Mucosa of descending colon (tissue), 3 donors: ENCODE results near the gene INO80E. TPM values are rescaled to one million over a fixed set of nuclear protein-coding genes. Genes with fewer than 3 reads are reported as not detected.
A peak's percentile ranks its signal among the peaks of the same experiment; 100 is the strongest.

ENCODE experiments used
- ATAC-seq: fragments of 200-7000 bp; cut with Tn5 transposase; one replicate; pipeline ENCODE4 v1.9.1; 2020; ENCODE audit warnings: mild to moderate bottlenecking, moderate library complexity
- DNase-seq, 3 donors: peaks; one replicate each; pipeline ENCODE4 v3.0.0-alpha.2; 2020
- H3K36me3 ChIP-seq: fragments of 200-600 bp; one replicate; pipeline ENCODE4 v1.8.0; 2021; ENCODE audit warnings: low read depth, mild to moderate bottlenecking
- H3K4me1 ChIP-seq: fragments of 200-600 bp; one replicate; pipeline ENCODE4 v1.8.0; 2021; ENCODE audit warnings: low read depth, mild to moderate bottlenecking
- H3K4me3 ChIP-seq: fragments of 200-600 bp; one replicate; pipeline ENCODE4 v1.8.0; 2021; ENCODE audit warnings: mild to moderate bottlenecking
- H3K9me3 ChIP-seq: fragments of 200-600 bp; one replicate; pipeline ENCODE4 v1.8.0; 2021; ENCODE audit warnings: mild to moderate bottlenecking
- CTCF ChIP-seq: fragments of 200-600 bp; IDR thresholded peaks from one replicate; pipeline ENCODE4 v1.8.0; 2022; ENCODE audit warnings: antibody characterized with exemption, mild to moderate bottlenecking
- intact Hi-C, 2 donors: fragments of 100-400 bp; cut with DNase I in 1 of 2; cut with micrococcal nuclease in 1 of 2; formaldehyde crosslinking; loops; one replicate each; pipeline versions ENCODE4 v1.11.0 to v1.11.1; 2022; cut with DNase I, micrococcal nuclease
- total RNA-seq, 3 donors: library from RNA; stranded (reverse); fragmentation: NEBNext Ultra II Directional in 2 of 3; extraction: Animal tissue kit (Norgen Biotek cat#: 25700) in 2 of 3; gene quantifications; one replicate each; pipeline versions ENCODE4 v1.2.1 to v1.2.4, GENCODE V29; 2021 to 2023
- donor health status: DM: no; HTN: no; CAD: no; lungs with moderate emphysema.
- donor health status: DM: no; HTN: no; CAD: no.
- donor health status: DM: no; HTN: yes; CAD: no.

INO80E gene
- total RNA-seq, 3 donors from 2014 or later = 71.2 to 79.5 (median 78.4) TPM

DNA sequence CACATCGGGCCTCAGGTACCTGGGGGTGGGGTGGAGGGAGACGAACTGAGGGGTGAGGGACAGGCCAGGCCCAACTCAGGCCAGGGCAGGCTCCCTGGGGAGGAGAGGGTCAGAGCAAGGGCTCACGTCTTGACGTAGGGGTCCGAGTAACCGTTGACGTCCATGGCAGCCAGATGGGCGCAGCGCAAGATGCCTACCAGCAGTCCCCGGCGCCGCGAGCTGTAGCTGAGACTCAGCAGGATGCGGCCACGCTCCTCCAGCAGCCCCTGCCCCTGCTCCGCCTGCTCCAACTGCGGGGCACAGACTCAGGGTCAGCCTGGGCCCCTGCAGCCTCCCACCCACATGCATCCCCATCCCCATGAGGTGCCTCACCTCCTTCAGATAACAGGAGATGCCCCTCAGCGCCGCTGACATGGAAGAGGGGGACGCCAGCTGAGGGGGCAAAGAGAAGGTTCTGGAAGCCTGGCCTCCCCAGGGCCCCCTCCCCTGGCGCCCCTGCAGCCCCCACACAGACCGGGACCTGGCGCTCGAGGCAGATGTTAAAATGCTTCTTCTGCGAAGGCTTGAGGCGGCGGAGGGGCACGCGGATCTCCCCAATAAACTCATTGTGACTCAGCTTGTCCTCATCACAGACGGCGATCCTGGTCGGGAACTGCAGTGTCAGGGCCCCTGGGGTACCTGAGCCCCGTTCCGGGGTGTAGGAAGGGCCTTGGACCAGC lies 10.8 kb downstream of the INO80E start:
- Histone ChIP-seq H3K9me3 (no peaks in the 10 kb centered on the region), H3K4me1 (peaks cover 13% of the 10 kb centered on the region), H3K4me3 (no peak overlapping the region), H3K36me3 (no peaks in the 10 kb centered on the region)
- no peak for DNase-seq
- ATAC-seq = no peak
- no peak for TF ChIP-seq CTCF
- intact Hi-C loops = no loop called here

- ATAC-seq = no peak
- Histone ChIP-seq H3K4me1 (peaks cover 13% of the 10 kb centered on the region), H3K9me3 (no peaks in the 10 kb centered on the region), H3K36me3 (no peaks in the 10 kb centered on the region), H3K4me3 (no peak overlapping the region)
- intact Hi-C loops = no loop called here
- no peak for DNase-seq
- TF ChIP-seq CTCF = no peak
Measured at GRCh38 chr16:30007378-30007895, 11.4 kb downstream of the INO80E start.

GRCh38 chr16:30009085-30009862 lies 13.2 kb downstream of the INO80E start:
- Histone ChIP-seq H3K9me3 (no peaks in the 10 kb centered on the region), H3K4me1 (peaks cover 13% of the 10 kb centered on the region), H3K4me3 (no peak overlapping the region), H3K36me3 (no peaks in the 10 kb centered on the region)
- TF ChIP-seq CTCF = no peak
- peak in 1 of 3 donors; percentile 43 for DNase-seq
- intact Hi-C loops = no loop called here
- no peak for ATAC-seq

DNA sequence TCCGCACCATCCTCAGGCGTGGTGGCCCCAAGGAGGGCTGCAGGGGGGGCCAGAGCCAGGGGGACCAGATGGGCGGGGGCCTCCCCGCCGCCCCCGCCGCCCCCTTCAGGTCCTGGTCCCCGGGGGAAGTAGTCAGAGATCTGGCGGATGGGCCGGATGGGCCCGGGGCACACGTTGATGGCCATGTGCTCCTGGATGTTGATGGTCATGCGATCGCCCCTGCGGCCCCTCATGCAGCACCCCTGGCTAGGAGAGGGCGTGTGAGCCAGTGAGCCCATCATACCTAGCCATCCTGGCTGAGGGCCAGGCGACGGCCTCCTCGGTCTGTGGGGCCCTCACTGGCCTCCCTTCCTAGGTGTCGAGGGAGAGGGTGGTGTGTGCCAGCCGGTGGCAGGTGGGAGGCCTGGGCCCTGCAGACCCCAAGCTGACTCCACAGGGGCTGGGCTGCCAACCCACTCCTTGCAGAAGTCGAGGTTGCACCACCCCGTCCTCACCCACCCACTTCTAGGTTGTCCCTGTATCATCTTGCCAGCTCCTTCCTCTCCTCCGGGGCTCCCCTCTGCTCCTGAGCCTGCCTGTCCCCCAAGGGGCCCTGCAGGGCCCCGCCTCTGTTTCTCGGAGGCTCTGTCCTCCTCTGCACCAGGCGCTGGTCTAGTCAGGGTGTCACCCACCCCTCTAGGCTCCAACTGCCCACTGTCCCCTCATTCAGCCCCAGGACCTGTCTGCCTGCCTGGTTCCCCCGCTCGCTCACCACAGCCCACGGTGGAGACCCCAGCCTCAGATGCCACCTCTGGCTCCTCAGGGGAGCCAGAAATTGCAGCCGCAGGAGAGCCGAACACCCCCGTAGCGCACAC lies 14.2 kb downstream of the INO80E start:
- ATAC-seq (no peak), DNase-seq (no peak)
- intact Hi-C loops = no loop called here
- Histone ChIP-seq H3K4me3 (no peak overlapping the region), H3K36me3 (no peaks in the 10 kb centered on the region), H3K4me1 (peaks cover 13% of the 10 kb centered on the region), H3K9me3 (no peaks in the 10 kb centered on the region)
- TF ChIP-seq CTCF = no peak

- Histone ChIP-seq H3K9me3 (no peaks in the 10 kb centered on the region), H3K36me3 (no peaks in the 10 kb centered on the region), H3K4me1 (peaks cover 13% of the 10 kb centered on the region), H3K4me3 (no peak within 1 kb of the TSS)
- no peak for TF ChIP-seq CTCF
- ATAC-seq (peak; percentile 59), DNase-seq (peak in 1 of 3 donors; percentile 48)
- intact Hi-C loops = no loop called here
Measured at GRCh38 chr16:30010844-30011713, 15.0 kb downstream of the INO80E start, which contains the start of gene DOC2A. TSS of gene DOC2A (minus strand) at chr16:30011027. CDS start at chr16:30010222, 805 bp downstream.
